ENCODE data around the gene FBXO24.

The FBXO24 gene

GRCh38 chr7:100620239-100620638 lies 34.1 kb downstream of the FBXO24 start:
- DNase-seq (ENCODE audit: low read depth, low spot score) = no peak

GRCh38 chr7:100620804-100621203 lies 34.7 kb downstream of the FBXO24 start:
- no peak for DNase-seq (ENCODE audit: low read depth, low spot score)

DNA sequence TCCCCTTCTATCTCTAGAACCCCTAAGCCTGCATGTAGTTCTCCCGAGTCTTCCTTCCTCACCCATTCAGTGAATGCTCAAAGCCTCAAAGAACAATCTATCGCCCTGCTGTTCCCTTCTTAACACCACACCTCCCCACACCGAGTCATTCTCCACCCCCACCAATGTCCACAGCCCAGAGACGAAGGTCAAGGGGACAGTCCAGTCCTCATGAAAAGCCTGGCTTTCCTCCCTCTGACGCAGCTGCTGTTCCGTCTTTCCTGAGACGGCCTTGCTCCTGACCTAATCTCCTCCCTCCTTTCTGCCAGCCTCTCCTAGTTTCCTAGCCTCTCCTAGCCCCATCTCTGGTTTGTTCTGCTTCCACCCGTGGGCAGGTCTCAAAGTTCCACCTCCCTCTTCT lies 35.4 kb downstream of the FBXO24 start:
- no peak for DNase-seq (ENCODE audit: low read depth, low spot score)

DNA sequence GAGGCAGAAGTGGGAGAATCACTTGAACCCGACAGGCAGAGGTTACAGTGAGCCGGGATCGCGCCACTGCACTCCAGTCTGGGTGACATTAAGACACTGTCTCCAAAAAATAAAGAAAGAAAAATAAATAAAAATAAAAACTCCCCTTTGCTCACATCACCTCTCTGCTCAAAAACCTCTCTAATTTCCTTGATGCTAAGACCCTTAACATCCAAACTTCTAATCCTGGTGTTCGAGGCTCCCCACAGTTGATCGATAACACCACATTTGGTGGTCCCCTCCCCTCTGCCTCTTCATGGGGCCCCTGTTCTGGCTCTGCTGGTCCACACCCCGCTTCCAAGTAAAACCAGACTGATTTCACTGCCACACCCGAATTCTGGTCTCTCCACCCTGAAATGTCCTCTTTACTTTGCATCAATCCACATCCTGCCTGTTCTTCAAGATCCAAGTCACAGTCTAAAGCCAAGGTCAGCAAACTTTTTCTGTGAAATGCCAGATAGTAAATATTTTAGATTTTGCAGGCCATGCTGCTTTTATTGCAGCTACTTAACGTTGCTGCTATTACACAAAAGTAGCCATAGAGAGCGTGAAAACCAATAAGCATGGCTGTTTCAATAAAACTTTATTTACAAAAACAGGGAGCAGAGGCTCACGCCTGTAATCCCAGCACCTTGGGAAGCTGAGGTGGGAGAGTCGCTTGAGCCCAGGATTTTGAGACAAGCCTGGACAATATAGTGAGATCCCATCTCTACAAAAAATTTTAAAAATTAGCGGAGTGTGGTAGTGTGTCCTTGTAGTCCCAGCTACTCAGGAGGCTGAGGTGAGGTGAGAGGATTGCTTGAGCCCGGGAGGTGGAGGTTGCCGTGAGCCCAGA lies 38.1 kb downstream of the FBXO24 start:
- DNase-seq (ENCODE audit: low read depth, low spot score) = no peak

DNA sequence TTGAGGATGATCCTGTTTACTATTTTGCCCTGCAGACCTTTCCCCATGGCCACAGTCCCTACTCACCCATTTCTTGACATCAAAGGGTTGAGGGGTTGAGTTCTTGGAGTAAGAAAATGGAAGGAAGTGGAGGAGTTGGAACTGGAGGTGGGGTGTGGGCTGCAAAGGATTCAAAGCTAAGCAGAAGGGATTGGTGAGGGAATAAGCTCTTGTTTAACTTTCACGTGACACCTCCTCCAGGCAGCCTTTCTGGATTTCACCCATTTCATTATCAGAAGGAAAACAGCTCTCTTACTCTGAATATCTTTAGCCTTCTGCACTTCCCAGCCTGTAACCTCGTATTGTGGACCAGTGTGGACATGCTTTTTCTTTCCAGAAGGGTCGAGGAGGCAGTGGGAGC lies 39.9 kb downstream of the FBXO24 start:
- no peak for DNase-seq (ENCODE audit: low read depth, low spot score)

GRCh38 chr7:100626530-100627237 lies 40.6 kb downstream of the FBXO24 start:
- DNase-seq (ENCODE audit: low read depth, low spot score) = no peak

DNA sequence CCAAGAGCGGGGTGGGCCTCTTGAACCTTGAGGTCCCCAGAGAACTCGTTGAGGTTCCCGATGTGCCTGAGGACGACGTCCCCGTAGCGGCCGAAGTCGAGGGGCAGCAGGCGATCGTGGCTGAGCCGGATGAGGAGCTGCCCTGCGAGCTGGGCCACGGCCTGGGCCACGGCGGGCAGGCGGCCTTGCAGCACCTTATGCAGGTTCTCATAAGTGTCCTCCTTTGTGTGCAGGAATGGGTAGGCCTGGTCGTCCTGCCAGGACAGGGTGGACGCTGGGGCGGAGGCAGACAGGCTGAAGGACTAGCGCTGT lies 41.1 kb downstream of the FBXO24 start:
- DNase-seq (ENCODE audit: low read depth, low spot score) = no peak

- no peak for DNase-seq (ENCODE audit: low read depth, low spot score)
Measured at GRCh38 chr7:100629117-100629716, 43.1 kb downstream of the FBXO24 start.

DNA sequence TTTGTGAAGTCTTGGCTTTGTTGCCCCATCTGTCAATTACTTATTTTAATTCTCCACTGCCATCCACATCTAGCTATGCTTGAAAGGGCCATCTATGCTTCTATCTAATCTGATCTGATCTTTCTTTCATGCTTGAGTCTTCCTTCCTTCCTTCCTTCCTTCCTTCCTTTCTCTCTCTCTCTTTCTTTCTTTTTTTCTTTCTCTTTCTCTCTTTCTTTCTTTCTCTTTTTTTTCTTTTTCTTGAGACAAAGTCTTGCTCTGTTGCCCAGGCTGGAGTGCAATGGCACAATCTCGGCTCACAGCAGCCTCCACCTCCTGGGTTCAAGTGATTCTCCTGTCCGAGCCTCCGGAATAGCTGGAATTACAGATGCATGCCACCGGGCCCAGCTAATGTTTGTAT lies 43.9 kb downstream of the FBXO24 start:
- no peak for DNase-seq (ENCODE audit: low read depth, low spot score)

DNA sequence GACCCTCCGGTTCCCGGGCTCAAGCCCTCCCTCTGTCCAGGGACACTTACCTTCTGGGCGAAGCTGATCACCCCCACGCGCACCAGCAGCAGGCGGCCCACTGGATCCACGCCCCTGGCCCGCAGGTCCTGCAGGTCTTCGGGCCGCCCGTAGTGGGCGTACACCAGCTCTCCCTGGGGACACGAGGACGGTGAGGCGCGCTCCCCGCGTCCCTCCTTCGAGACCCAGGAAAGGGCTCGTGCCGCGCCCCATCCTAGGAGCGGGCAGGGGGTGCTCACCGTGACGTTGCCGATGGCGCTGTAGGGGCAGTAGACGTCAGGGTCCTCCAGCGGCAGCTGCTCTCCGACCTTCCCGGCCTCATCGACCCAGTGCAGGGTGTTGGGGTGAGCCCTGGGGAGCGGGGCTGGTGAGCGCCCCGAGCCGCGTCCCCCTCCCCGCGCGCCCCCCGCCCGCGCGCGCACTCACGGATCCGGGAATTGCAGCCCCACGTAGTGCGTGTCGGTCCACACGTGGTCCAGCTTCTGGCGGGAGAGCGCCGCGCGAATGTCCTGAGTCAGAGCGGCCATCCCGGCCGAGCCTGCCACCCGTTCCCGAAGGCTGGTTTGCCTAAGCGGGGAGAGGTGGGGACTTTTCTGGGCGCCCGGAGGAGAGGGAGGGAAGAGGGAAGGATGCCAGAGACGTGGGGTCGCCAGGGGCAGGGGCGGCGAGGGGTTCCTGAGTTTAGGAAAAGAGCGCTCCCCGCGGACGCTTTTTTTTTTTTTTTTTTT lies 47.0 kb downstream of the FBXO24 start:
- DNase-seq (ENCODE audit: low read depth, low spot score) = no peak

GRCh38 chr7:100639995-100640516 lies 53.9 kb downstream of the FBXO24 start:
- no peak for DNase-seq (ENCODE audit: low read depth, low spot score)

- DNase-seq (ENCODE audit: low read depth, low spot score) = no peak
Measured at GRCh38 chr7:100640517-100641440, 54.7 kb downstream of the FBXO24 start.

DNA sequence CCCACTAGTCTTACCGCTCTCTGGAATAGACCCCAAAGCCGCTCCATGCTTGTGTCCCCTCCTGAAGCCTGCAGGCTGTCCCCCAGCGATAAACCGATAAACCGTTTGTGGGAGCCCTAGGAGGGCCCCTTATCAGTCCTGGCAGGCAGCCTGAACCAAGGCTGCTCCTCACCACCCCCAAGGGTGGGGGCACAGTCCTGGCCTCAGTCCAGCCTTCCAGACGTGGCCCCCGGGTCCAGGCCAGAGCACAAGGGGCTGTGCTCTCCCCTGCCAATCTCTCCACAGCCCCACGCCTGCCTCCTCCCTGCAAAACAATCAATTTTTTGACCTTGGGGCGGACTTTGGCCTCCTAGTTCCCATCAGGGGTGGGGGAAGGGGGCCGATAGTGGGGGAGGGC lies 55.3 kb downstream of the FBXO24 start, which contains the start of gene TFR2:
Gene TFR2, minus strand, starts transcription at position 90 of the 397 bp plus-strand sequence. Its CDS starts 43 bp downstream, at position 47.
- DNase-seq (ENCODE audit: low read depth, low spot score) = no peak

GRCh38 chr7:100641860-100642533 lies 55.9 kb downstream of the FBXO24 start:
- DNase-seq (ENCODE audit: low read depth, low spot score) = no peak

- no peak for DNase-seq (ENCODE audit: low read depth, low spot score)
Measured at GRCh38 chr7:100642534-100642907, 56.4 kb downstream of the FBXO24 start.

- no peak for DNase-seq (ENCODE audit: low read depth, low spot score)
Measured at GRCh38 chr7:100649826-100650565, 63.9 kb downstream of the FBXO24 start.
